Stimulated activated CD8-positive, alpha-beta memory T cell treated with anti-CD3 and anti-CD28 coated beads, Interleukin-12 subunit alpha, Interleukin-12 subunit beta, amount 100 ng/mL, for 24 hours (primary cell): Measurements from ENCODE around the gene ZNF341.

Experiments used
- DNase-seq: peaks from one replicate; pipeline ENCODE4 v3.0.0-alpha.2; 2020; ENCODE audit errors: extremely low read depth

ZNF341 gene

DNA sequence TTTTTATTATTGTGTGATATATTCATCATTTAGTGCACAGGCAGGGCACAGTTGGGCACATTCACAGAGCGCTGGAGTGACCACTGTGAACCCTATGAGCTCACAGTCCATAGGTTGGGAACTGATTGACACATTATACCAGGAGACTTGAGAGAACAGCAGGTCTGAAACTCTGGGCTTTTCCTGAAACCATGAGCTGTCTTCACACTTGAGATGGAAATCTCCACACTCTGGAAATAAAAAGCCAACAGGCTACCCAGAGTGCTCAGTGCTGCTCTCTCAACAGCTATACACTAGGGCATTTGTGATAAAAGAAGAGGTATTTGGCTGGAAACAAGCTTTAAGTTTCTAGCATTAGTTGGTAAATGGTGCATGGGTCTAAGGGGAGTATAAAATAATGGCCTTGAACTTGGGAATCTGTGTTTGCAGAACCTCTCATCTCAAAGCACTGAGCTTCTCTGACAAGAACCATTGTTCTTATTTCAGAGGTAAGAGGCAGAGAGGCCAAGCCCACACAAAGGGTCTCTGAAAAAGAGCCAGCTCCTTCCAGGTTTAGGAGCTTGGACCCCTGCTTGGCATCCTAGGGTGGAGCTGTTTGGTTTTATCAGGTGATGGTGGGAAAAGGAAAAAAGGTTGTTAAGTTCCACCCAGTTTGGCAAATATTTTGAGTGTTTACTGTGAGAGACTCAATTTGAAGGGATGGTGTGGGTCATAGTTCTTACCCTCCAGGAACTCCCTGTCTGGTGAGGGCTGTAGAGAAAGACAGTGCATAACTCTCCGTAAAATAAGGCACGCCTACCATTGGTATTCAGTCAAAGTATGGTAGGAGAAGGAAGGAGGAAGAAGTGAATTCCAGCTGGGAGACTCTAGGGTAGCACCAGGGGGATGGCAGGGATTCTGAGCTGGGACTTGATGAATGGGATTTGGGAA is 93.8 kb downstream of the ZNF341 start:
- DNase-seq: no peak

DNA sequence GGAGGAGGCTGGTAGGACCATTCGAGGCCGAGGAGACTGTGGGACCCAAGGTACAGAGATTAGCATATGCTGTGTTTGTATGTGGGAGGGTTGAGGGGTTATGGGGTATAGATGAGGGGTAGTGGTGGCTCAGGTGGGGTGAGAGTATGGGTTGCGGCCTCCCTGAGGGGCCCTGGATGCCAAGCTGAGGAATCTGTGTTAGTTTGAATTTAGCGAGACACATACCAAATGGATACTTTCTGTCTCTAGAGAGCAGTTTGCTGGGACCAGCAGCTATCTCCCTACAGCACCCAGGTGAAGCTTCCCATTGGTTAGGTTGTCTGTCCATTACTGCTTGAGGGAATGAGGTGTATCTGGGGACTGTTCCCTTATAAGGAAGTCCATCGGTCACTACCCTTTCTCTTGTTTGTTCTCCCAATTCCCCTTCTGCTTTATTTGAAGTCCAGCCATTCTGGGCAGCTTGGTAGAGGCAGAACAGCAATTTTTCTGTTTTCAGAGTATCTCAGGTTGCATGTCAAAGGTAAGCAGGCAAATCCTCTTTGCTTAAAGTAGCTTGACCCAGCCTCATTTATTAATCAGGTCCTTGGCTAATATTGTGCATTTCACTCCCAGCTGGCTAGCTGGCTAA is 94.6 kb downstream of the ZNF341 start:
- DNase-seq: no peak

DNA sequence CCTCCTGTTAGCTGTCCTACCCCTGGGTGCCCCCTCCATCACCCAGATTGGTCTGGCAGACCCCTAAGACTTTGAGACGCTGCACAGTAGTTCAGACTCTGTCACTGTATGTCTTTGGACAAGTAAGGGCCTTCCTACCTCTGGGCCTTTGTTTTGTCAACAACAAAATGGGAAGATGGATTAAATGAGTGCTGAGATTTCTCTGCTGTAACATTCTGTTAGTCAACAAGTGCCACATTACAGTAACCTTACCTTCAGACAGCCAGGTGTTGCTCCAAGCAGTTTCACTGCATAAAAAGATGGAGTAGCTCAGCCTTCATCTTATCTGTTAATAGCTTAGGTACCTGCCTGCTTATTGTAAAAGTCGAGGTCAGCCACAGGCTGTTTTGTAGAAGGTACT is 95.3 kb downstream of the ZNF341 start:
- no peak for DNase-seq

DNA sequence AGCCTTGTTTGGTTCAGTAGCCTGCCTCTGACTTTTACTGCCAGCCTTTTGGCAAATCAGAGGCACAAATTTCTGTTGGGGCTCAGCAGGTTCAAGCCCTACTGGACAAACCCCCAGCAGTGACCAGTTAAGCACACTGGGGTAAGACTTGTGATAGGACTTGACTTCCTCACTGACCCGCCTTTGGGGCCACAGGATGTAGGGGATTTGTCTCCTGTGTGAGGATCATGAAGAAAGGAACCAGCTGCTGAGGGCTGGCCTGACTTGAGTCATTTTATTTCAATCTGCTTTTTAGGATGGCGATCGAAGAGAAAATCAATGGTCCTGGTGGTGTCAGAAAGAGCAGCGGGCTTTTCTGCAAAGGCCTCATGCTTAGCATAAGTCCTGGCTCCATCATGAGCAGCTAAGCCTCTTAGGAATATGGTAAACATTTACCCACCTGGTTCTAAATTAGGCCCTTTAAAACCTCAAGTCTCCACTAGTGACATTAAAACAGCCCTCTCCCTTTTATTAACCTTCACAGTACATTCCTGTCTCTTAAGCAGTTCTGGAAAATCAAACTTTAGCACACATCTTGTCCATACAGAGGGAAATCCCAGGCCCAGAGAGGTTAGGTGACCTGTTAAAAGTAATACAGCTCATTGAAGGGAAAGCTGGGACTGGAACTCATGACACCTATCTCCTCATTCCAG is 96.0 kb downstream of the ZNF341 start:
- DNase-seq: no peak

DNA sequence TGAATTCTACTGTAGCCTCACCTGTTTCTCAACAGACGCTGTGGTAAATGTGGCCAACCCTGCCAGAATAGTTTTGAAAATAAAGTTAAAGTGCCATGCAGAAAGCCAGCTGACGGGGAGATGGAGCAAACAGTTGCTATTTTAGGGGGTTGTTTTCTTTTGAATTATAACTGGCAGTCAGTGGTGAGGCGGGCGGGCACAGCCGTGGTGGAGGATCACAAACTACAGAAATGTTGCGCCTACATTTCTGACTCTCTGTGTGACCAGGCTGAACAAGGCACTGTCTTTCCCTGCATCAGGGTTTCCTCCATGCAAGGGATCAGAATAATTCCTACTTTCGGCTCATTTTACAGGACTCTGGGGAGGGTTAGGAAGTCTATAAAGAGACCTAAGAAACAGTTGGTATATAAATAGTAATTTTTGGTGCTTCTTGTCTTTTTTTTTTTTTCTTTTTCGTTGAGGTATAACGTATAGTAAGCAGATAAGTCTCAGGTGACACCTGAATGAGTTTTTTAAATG is 96.6 kb downstream of the ZNF341 start:
- no peak for DNase-seq

DNA sequence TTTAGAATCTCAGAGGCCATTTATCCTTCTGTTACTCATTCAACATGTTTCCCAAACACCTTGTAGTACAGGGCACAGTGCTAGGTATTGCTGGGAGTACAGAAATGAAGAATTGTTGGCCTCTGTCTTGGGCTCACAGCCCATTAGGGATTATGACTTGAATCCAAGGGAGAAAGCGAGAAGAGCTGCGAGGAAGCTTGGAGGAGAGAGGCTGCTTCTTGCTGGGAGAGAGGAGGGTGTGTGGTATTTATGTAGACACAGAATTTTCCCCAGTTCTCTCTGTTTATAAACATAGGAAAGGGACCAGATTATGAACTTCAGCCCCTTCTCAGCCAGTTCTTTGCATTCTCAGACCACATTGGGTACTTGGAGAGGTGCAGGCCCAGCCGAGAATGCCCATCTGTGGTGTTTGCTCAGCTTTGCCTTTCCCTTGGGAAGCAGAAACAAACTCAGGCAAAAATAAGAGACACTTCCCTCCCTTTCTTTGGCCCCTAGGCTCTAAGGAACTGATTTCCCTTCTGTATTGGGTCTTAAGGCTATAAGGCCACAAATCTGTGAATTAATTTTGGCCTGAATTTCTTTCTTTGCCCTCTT is 97.3 kb downstream of the ZNF341 start:
- DNase-seq: no peak

DNA sequence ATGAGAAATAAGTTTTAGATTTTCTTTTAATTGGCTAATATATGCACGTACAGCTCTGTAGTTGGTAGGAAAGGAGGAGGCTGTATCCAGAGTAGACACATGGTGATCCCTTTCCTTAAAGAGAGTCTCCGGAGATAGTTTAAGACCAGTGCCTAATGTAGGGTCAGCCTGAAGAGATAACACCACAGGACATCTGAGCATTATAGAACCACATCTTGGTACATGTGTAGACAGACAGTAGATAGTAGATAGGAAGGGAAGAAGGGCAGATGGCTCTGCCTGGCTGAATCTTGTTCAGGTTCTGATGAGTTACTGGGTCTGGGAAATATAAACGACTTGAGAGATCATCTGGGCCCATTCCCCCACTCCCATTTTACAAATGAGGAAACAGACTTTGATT is 97.8 kb downstream of the ZNF341 start:
- no peak for DNase-seq

DNA sequence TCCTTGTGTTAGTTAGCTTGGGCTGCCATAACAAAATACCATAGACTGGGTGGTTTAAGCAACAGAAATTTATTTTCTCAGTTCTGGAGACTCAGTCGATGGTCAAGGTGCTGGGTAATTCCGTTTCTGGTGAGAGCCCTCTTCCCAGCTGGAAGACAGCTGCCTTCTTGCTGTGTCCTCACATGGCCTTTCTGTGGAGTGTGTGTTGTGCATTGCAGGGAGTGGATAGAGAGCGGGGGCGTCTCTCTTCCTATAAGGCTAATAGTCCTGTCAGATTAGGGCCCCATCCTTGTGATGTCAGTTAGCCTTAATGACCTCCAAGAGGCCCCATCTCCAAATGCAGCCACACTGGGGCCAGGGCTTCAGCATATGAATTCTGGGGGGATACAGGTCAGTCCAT is 98.6 kb downstream of the ZNF341 start:
- DNase-seq: no peak

DNA sequence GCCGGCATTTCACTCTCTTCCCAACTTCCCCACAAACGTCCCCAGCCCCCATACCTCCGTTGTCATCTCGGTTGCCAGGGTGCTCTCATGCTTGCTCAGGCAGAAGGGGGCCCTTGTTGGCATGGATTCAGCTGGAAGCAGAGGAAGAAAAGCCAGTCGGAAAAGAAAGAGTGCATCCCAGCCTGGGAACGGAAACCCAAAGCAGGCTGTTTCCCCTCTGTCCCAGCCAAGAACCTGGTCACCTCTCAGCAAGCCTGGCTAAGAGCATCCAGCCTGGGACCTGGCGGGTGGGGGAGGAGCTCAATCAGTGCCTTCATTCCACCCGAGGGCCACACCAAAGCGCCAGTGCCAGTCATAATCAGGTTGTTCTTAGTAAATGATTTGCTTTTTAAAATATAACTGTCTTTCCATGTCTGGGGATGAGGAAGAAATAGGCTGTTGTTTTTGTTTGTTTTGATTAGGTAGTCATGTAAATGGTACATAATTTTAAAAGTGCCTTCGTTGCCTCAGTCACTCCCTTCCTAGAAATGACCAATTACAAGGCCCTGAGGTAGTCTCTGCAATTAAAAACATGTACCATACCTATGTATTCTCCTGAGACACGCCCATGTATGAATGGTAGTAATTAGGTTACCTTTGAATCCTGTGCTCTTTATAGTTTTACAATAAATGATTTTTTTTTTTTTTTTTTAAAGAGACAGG is 100.5 kb downstream of the ZNF341 start:
- no peak for DNase-seq

DNA sequence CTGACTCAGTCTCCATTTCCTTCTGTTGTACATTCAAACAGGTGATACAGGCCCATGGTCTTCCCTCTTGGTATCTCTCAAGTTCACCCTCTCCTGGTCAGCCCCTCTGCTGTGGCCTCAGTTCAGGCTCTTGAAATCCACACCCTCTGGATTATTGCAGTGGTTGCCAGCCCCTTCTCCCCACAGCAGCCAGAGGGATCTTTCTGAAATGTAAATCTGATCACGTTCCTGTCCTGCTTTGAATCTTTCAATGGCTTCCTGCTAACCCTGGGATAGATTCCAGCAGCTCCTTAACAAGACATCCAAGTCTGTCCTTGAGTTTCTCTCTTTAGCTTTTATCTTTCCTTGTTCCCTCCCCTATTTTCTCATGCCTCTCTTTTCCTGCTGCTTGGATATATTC is 101.5 kb downstream of the ZNF341 start:
- no peak for DNase-seq

DNA sequence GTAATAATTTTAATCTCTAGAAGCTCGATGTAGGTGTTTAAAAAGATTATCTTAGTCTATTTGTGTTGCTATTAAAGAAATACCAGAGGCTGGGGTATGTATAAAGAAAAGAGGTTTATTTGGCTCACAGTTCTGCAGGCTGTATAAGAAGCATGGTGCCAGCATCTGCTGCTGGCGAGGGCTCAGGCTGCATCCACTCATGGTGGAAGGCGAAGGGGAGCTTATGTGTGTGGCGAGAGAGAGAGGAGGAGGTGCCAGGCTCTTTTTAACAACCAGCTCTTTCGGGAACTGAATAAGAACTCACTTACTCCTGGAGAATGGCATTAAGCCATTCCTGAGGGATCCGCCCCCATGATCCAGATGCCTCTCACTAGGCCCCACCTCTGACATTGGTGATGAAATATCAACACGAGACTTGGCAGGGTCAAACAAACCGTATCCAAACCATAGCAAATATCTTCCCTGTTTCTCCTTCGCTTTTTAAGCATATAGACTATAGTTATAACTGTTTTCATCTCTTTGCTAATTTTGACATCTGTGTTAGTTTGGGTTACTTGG is 103.9 kb downstream of the ZNF341 start:
- DNase-seq: no peak

DNA sequence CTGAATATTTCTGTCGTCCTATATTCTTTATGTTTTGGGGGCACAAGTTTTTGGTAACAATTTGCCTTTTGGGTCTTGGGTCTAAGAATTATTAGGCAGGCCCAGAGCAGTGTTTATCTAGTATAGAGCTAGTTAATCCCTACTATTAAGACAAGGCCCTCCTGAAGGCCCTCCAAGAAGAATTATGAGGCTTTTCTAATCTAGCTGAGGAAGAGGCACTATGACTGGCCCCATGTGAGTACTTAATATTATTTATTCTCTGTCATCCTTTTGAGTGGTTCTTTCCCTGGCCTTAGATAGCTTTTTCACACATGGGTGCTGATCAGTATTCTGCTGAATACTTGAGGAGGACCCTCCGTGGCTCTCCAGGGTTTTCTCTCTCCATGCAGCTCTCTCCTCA is 104.5 kb downstream of the ZNF341 start:
- no peak for DNase-seq

DNA sequence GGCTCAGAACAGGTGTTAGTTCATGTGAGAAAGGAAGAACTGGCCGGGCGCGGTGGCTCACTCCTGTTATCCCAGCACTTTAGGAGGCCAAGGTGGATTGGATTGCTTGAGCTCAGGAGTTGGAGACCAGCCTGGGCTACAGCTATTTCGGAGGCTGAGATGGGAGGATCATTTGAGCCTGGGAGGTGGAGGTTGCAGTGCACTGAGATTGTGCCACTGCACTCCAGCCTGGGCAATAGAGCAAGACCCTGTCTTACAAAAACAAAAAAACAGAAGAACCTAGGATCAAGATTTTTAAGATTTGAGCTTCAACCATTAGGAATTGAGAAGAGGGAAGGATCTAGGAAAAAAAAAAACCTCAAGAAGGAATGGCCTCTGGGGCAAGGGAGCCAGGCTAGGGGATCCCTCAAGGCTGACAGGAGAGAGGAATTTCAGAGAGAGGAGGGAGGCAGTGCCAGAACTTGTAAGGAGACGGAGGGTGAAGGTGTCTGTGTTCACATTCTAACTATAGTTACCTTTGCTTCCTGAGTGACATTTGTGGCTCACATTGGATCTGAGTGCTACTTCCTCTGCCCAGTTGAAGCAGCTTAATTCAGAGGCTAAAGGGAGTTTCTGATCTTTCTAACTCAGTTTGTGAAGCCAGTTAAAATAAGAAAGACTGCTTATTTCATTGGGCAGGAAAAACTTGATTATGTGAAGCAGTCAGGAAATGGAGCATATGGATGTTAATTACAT is 105.5 kb downstream of the ZNF341 start:
- DNase-seq: no peak

DNA sequence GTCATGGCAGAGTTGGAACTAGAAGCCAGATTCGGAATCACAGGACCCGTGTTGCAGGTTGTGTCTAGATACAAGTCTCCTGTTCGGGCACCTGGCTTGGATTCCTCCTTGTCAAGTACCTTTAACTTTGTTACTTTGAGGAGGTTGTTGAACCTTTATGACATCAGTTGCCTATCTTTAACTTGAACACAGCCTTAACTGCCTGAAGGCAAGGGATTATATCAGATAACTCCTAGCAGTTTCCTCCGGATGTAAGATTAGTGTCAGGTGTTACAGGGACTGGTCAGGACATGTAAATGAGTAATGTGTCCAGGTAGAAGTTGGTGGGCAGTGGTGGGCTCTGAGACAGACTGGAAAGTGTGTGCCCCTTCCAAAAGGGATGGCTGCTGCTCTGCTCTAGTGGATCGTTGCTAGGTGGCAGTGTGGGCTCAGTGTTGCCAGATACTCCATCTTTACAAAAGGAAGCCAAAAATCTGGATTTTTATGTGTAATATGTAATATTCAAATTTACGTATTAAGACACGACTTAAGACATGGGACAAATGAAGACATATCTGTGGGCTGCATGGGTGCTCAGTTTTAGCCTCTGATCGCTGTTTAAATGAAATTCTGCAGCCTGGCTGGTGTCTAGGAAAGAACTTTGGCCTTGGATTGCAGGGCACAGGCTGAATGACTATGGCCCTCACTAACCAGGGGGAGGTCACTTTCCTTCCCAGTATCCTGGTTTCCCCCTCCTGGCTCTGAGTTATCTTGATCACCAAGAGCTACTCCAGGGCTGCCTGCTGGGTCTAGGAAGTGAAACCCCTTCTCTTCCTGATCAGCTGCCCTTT is 106.5 kb downstream of the ZNF341 start:
- no peak for DNase-seq

DNA sequence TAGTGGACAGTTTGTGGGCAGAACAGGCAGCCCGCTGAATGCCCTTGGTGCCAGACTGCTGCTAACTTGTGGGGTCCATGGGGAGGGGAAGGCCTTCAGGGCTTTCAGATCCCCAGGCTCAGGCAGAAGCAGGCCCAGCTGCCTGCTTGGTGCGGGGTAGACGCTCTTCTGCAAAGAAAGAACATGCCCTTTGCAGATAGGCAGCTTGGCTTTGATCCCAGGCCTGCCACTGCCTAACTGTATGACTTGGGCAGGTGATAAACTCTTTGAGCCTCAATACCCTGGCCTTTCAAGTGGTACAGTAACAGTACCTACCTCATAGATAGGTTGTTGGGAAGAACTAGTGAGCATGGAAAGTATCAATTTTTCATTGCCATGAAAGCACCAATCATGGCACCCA is 107.8 kb downstream of the ZNF341 start:
- DNase-seq: no peak

DNA sequence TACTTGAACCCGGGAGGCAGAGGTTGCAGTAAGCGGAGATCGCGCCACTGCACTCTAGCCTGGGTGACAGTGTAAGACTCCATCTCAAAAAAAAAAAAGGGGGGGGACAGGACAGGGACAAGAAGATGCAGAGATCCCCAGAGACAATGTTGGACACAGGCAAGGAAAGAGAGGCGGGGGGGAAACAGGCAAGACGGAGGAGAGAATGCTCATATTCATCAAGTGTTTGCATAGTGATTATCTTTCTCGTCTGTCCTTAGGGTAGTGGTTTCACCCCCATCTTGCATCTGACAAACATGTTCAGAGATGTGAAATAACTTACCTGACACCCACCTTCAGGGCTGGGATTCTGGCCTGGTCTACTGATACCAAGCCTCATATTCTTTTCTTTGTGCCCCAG is 108.4 kb downstream of the ZNF341 start:
- DNase-seq: no peak

DNA sequence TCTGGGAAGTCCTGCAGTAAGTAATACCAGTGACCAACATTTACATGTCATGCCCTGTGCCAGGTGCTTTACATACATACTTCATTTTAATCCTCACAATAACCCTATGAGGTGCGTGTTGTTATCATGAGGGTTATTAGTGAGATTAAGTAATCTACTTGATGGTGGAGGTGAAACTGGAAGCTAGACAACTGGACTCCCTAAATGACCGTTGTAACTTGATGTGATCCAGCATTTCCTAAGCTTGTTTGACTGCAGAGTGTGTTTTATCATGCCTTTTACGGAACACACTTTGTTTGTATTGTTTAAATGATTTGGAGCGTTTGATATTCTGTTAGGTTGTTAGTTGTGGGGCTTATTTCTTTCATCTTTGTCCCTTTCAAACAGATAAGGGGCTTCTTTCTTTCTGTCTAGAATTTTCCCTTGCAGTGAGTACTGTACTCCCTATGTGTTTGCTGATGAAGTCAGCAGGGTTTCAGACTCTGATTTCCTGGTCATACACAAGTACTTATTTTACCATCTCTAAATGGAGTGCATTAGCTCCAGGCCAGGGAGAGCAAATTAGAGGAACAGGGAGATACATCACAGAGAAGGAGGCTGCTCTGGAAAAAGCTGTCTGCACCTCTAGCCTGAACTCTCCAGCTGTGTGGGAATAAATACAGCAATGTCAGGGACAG is 109.1 kb downstream of the ZNF341 start:
- DNase-seq: no peak

DNA sequence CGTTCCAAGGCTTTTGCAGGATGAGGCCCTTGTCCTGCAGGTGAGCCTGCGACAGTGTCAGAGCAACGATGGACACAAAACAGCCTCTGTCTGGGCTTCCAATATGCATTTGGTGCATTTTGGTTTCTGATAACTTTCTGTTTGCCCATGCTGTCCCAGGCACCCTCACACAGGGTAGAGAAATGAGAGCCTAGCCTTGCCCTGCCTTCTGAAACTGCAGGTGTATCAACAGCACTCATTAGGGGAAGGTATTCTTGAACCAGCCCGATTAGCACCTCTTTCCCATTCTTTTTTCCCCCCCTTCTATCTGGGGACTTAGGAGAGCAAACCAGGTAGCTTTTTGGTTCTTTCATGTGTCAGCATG is 109.6 kb downstream of the ZNF341 start:
- no peak for DNase-seq
